Head of caudate nucleus (tissue), 42 donors: Measurements from ENCODE around the gene H2BW1.
"Not testable (repeated sequence)": the region's sequence is repeated elsewhere in the genome, so short reads cannot be mapped to it uniquely, and the experiment has no call there.

Experiments used
- DNase-seq, 42 donors: peaks; one replicate each; pipeline versions ENCODE4 v3.0.0 to v3.0.0-alpha.2; 2020 to 2021; ENCODE audit warnings: mixed read lengths in 7 of 42
- intact Hi-C: fragments of 100-400 bp; cut with DNase I; formaldehyde crosslinking; loops from one replicate; pipeline ENCODE4 v1.15.0; 2022

Gene H2BW1

GRCh38 chrX:104013606-104014005 is at the start of gene H2BW1:
Gene H2BW1, minus strand, starts transcription at chrX:104013708. Its CDS starts 132 bp downstream, at chrX:104013576.
- intact Hi-C loops, result no loop called here
- DNase-seq, result no peak

- not testable (repeated sequence) for DNase-seq
Measured at GRCh38 chrX:104062636-104063035, 49.1 kb upstream of the H2BW1 start.

GRCh38 chrX:104054956-104055355 is 41.4 kb upstream of the H2BW1 start:
- intact Hi-C loops, DNase-seq: not testable (repeated sequence)

More at GRCh38 chrX:104062636-104063035, 49.1 kb upstream of the H2BW1 start:
- intact Hi-C loops, result not testable (repeated sequence)

- no peak for DNase-seq
- intact Hi-C loops, result no loop called here
Measured at GRCh38 chrX:104047171-104047570, 33.7 kb upstream of the H2BW1 start.

- intact Hi-C loops, result no loop called here
- no peak for DNase-seq
Measured at GRCh38 chrX:104045642-104046041, 32.1 kb upstream of the H2BW1 start.

GRCh38 chrX:104041003-104041402 is 27.5 kb upstream of the H2BW1 start:
- DNase-seq, result no peak
- intact Hi-C loops, result no loop called here

GRCh38 chrX:104039689-104040505 is 26.4 kb upstream of the H2BW1 start, which contains the start of gene H2BW2:
Gene H2BW2, plus strand, starts transcription at chrX:104039956. Its CDS starts 39 bp downstream, at chrX:104039995.
- no peak for DNase-seq
- intact Hi-C loops, result no loop called here

- intact Hi-C loops, result no loop called here
Measured at GRCh38 chrX:104018126-104018525, 4.6 kb upstream of the H2BW1 start.

GRCh38 chrX:104015576-104015975 is 2.1 kb upstream of the H2BW1 start:
- DNase-seq, intact Hi-C loops: not testable (repeated sequence)

More at GRCh38 chrX:104018126-104018525, 4.6 kb upstream of the H2BW1 start:
- no peak for DNase-seq

- DNase-seq, result no peak
- intact Hi-C loops, result no loop called here
Measured at GRCh38 chrX:104013158-104013557, 350 bp downstream of the H2BW1 start.

GRCh38 chrX:104008831-104009230 is 4.7 kb downstream of the H2BW1 start:
- intact Hi-C loops, result no loop called here
- DNase-seq, result no peak

GRCh38 chrX:103999234-103999633 is 14.3 kb downstream of the H2BW1 start:
- DNase-seq, result no peak
- intact Hi-C loops, result no loop called here

GRCh38 chrX:103983508-103983907 is 30.0 kb downstream of the H2BW1 start:
- DNase-seq, intact Hi-C loops: not testable (repeated sequence)

- DNase-seq, intact Hi-C loops: not testable (repeated sequence)
Measured at GRCh38 chrX:103962411-103963278, 50.9 kb downstream of the H2BW1 start, which contains the start of gene TMSB15B. Gene TMSB15B, plus strand, starts transcription at chrX:103962627.
